Measurements from ENCODE around the gene PPP1CC. TPM values are rescaled to one million over a fixed set of nuclear protein-coding genes. Genes with fewer than 3 reads are reported as not detected.

The PPP1CC gene
- total and polyA plus RNA-seq, 2 donors from 2014 or later = 57.0 to 82.3 TPM

- no peak overlapping the region for H3K27ac ChIP-seq (ENCODE audit: low read depth in 2 of 2, low read length in 2 of 2)
- peaks cover 7 to 68% (median 43%) of the 10 kb centered on the region in 3 donors for H3K36me3 ChIP-seq (ENCODE audit: control insufficient read depth in 2 of 3, insufficient read depth in 3 of 3, low read length in 3 of 3)
- no peak overlapping the region for H3K4me3 ChIP-seq (ENCODE audit: low read length in 3 of 3)
- DNase-seq (no peak), FAIRE-seq (no peak)
- H3K9me3 ChIP-seq (ENCODE audit: control insufficient read depth in 2 of 3, insufficient read depth in 1 of 3, low read length in 3 of 3) = no peaks in the 10 kb centered on the region
- H3K9ac ChIP-seq (ENCODE audit: low read length in 3 of 3) = no peak overlapping the region
- TF ChIP-seq, protein P1, sequence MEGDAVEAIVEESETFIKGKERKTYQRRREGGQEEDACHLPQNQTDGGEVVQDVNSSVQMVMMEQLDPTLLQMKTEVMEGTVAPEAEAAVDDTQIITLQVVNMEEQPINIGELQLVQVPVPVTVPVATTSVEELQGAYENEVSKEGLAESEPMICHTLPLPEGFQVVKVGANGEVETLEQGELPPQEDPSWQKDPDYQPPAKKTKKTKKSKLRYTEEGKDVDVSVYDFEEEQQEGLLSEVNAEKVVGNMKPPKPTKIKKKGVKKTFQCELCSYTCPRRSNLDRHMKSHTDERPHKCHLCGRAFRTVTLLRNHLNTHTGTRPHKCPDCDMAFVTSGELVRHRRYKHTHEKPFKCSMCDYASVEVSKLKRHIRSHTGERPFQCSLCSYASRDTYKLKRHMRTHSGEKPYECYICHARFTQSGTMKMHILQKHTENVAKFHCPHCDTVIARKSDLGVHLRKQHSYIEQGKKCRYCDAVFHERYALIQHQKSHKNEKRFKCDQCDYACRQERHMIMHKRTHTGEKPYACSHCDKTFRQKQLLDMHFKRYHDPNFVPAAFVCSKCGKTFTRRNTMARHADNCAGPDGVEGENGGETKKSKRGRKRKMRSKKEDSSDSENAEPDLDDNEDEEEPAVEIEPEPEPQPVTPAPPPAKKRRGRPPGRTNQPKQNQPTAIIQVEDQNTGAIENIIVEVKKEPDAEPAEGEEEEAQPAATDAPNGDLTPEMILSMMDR (IDR thresholded peaks at IDR 0.05; ENCODE audit: borderline replicate concordance, extremely low read depth, insufficient read depth) = no peak
- no peaks in the 10 kb centered on the region for H3K4me1 ChIP-seq (ENCODE audit: control insufficient read depth in 2 of 3, insufficient read depth in 2 of 3, low read depth in 1 of 3, low read length in 3 of 3)
- intact Hi-C loops (cut with DNase I) = no loop called here
- no peaks in the 10 kb centered on the region for H3K27me3 ChIP-seq (ENCODE audit: control insufficient read depth, insufficient read depth, low read length)
Measured at GRCh38 chr12:110721570-110721969, 21.1 kb downstream of the PPP1CC start.

DNA sequence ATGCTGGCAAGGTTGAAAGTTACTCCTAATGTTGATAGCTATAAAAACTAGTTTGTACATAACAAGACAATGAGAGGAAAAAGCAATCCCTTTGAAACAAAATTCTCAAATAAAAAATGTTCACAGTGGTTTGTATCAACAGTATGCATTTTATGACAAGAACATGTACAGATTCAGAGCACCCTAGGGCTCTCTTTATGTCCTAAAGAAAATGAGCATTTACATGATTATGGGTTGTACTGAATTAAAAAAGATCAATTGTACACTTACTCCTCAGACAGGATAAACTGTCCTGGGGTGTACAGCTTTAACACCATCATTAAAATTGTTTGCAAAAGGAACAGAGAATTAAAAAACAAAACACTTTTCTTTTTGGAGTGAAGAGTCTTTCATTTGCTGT lies 22.2 kb downstream of the PPP1CC start:
- Histone ChIP-seq H3K27me3 (ENCODE audit: control insufficient read depth, insufficient read depth, low read length) (no peaks in the 10 kb centered on the region), H3K4me1 (ENCODE audit: control insufficient read depth in 2 of 3, insufficient read depth in 2 of 3, low read depth in 1 of 3, low read length in 3 of 3) (no peaks in the 10 kb centered on the region), H3K4me3 (ENCODE audit: low read length in 3 of 3) (no peak overlapping the region), H3K9ac (ENCODE audit: low read length in 3 of 3) (no peak overlapping the region), H3K9me3 (ENCODE audit: control insufficient read depth in 2 of 3, insufficient read depth in 1 of 3, low read length in 3 of 3) (no peaks in the 10 kb centered on the region), H3K27ac (ENCODE audit: low read depth in 2 of 2, low read length in 2 of 2) (no peak overlapping the region), H3K36me3 (ENCODE audit: control insufficient read depth in 2 of 3, insufficient read depth in 3 of 3, low read length in 3 of 3) (peaks cover 7 to 60% (median 43%) of the 10 kb centered on the region in 3 donors)
- intact Hi-C loops (cut with DNase I) = no loop called here
- DNase-seq (no peak), FAIRE-seq (no peak)
- TF ChIP-seq, protein P1 (IDR thresholded peaks at IDR 0.05; ENCODE audit: borderline replicate concordance, extremely low read depth, insufficient read depth) = no peak

DNA sequence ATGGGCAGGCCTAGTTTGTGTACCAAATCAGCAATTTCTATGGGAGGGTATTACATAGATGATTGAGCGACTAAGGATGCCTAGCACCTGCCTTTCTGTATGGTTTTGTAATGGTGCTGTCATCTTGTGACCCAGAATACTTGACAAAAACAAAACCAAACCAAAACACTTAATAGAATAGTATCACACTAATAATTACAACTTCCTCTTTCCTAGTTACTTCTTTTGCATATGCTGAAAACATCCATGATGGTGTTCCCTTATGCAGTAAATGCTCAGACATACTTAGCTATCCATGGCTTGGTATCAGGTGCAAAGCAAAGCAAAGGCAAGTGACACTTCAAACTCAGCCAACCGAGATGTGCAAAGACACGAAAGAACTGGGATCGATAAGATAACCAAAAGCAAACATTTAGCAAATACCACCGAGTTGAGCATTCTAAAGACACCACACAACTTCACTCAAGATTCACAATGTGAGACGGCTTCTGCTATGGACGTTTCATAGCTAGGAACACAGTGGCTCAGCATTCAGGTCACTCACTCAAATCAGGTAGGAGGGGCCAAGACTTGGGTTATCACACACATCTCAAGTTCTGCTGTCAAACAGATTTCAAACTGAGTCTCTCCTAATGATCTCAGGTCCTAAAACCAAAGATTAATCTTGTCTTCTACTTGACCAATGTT lies 24.3 kb downstream of the PPP1CC start:
- H3K4me3 ChIP-seq (ENCODE audit: low read length in 3 of 3) = no peak overlapping the region
- no peak overlapping the region for H3K27ac ChIP-seq (ENCODE audit: low read depth in 2 of 2, low read length in 2 of 2)
- no peak for FAIRE-seq
- no peak overlapping the region for H3K9ac ChIP-seq (ENCODE audit: low read length in 3 of 3)
- TF ChIP-seq, protein P1 (IDR thresholded peaks at IDR 0.05; ENCODE audit: borderline replicate concordance, extremely low read depth, insufficient read depth) = no peak
- intact Hi-C loops (cut with DNase I) = no loop called here
- DNase-seq = no peak
- H3K27me3 ChIP-seq (ENCODE audit: control insufficient read depth, insufficient read depth, low read length) = no peaks in the 10 kb centered on the region
- H3K9me3 ChIP-seq (ENCODE audit: control insufficient read depth in 2 of 3, insufficient read depth in 1 of 3, low read length in 3 of 3) = no peaks in the 10 kb centered on the region
- H3K4me1 ChIP-seq (ENCODE audit: control insufficient read depth in 2 of 3, insufficient read depth in 2 of 3, low read depth in 1 of 3, low read length in 3 of 3) = no peaks in the 10 kb centered on the region
- peaks cover 7 to 49% (median 35%) of the 10 kb centered on the region in 3 donors for H3K36me3 ChIP-seq (ENCODE audit: control insufficient read depth in 2 of 3, insufficient read depth in 3 of 3, low read length in 3 of 3)
